SK-MEL-5 (cell line): ENCODE data around the gene FANK1. TPM values are rescaled to one million over a fixed set of nuclear protein-coding genes. Genes with fewer than 3 reads are reported as not detected.
A peak's percentile ranks its signal among the peaks of the same experiment; 100 is the strongest.
"Not testable (repeated sequence)": the region's sequence is repeated elsewhere in the genome, so short reads cannot be mapped to it uniquely, and the experiment has no call there.

ENCODE experiments used
- DNase-seq: peaks from one replicate; pipeline ENCODE4 v3.0.0-alpha.2; 2016; ENCODE audit warnings: low read depth, low spot score
- in situ Hi-C: cut with HindIII; loops from 2 replicates; pipeline ENCODE4 v1.10.0; 2016; ENCODE audit warnings: low sequenced_read_pairs, high pct_unique_total_duplicates, low pct_unique_long_range_greater_than_20kb
- polyA plus RNA-seq, 2 experiments: library from polyadenylated mRNA; depleted of rRNA; stranded (reverse); fragments of >200 nt; gene quantifications; 2 replicates each; pipeline ENCODE4 v1.2.3, GENCODE V29; 2015
- total RNA-seq: library from RNA; depleted of rRNA; stranded (reverse); fragments of >200 nt; shearing (Covaris generic); gene quantifications from 2 replicates; pipeline ENCODE4 v1.2.3, GENCODE V29; 2014; rRNA removed

The FANK1 gene
- total RNA-seq, result 1.6 TPM in 1 of 2 replicates, not detected in the other
- 0.38 and 2.2 TPM in 2 replicates for polyA plus RNA-seq (2015; cell fraction: cytosol; rRNA removed)
- polyA plus RNA-seq (2015; cell fraction: nucleus; rRNA removed), result 0.85 TPM in 1 of 2 replicates, not detected in the other

- peak; percentile 82 for DNase-seq
- in situ Hi-C loops, result not testable (repeated sequence)
Observed at GRCh38 chr10:125896088-125896934, at the start of gene FANK1. Gene FANK1 (plus strand): TSS chr10:125896564. CDS start chr10:125896643, 79 bp downstream.

GRCh38 chr10:125846894-125847293 is 49.5 kb upstream of the FANK1 start:
- DNase-seq, result no peak
- in situ Hi-C loops, result no loop called here

GRCh38 chr10:125848371-125848770 is 48.0 kb upstream of the FANK1 start:
- DNase-seq, result no peak
- in situ Hi-C loops, result no loop called here

GRCh38 chr10:125848857-125849256 is 47.5 kb upstream of the FANK1 start:
- in situ Hi-C loops, result no loop called here

DNA sequence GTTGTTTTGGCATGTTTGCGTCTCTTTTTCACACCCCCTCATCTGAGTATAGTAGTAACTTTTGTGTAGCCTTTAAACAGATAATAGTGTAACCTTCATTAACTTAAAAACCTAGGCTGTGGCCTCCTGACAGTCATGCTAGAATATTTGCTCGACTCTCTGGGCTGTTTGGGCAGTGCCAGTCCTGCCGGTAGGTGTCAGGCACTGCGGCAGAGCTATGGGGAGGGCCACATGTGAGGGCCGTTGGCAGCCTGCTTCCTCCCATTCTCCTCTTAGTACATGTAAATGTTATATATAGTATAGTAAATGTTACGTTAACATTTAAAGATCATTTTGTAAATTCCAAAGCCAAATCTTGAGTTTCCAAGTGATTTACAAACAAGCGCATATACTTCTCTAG is 46.9 kb upstream of the FANK1 start:
- no peak for DNase-seq
- in situ Hi-C loops, result no loop called here

More at GRCh38 chr10:125848857-125849256, 47.5 kb upstream of the FANK1 start:
- DNase-seq, result no peak

GRCh38 chr10:125850766-125851731 is 45.3 kb upstream of the FANK1 start:
- no peak for DNase-seq
- in situ Hi-C loops, result no loop called here

DNA sequence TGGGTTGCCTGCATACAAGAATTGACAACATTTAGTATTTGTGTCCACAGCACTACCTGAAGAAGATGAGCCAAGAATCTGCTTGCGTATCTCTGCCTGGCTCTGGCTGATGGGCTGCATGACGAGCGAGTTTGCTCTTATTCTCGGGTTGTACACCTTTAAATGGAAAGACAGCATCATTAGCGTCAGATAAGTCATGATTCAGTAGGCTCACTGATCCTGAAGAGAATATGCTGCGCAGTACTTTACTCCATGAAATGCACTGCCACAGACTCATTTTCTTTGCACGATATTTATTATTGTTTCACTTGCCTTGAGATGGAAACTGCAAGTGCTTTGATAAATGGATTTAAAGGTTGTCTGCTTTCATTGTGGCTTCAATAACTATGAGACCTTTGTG is 43.9 kb upstream of the FANK1 start:
- in situ Hi-C loops, result no loop called here
- DNase-seq, result no peak

GRCh38 chr10:125857185-125857760 is 39.1 kb upstream of the FANK1 start:
- DNase-seq, result no peak
- in situ Hi-C loops, result no loop called here

GRCh38 chr10:125859128-125859817 is 37.1 kb upstream of the FANK1 start:
- in situ Hi-C loops, result no loop called here
- DNase-seq, result no peak

- in situ Hi-C loops, result no loop called here
- DNase-seq, result no peak
Observed at GRCh38 chr10:125865120-125865519, 31.2 kb upstream of the FANK1 start.

GRCh38 chr10:125866421-125867029 is 29.8 kb upstream of the FANK1 start:
- in situ Hi-C loops, result no loop called here
- DNase-seq, result no peak

- peak; percentile 65 for DNase-seq
- in situ Hi-C loops, result no loop called here
Observed at GRCh38 chr10:125868372-125868975, 27.9 kb upstream of the FANK1 start.

DNA sequence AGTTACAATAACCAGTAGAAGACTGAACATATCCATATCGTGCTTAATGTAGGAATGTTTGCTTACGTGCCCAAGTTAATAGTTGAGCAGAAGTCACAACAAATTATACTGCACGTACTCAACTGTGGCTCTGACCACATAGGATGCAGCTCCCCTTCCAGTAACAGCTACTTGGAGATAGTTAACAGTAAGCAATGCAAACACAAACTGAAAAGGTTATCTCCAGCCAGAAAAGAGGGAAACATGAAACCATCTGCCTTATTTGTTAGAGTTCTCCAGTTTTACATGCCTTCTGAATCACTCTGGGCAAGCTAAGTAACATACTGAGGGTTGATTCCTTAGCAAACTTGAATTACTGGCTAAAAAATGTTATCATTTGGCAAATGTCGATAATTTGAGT is 25.0 kb upstream of the FANK1 start:
- in situ Hi-C loops, result no loop called here
- no peak for DNase-seq

- in situ Hi-C loops, result no loop called here
- DNase-seq, result peak; percentile 4
Observed at GRCh38 chr10:125878957-125879835, 17.2 kb upstream of the FANK1 start.

DNA sequence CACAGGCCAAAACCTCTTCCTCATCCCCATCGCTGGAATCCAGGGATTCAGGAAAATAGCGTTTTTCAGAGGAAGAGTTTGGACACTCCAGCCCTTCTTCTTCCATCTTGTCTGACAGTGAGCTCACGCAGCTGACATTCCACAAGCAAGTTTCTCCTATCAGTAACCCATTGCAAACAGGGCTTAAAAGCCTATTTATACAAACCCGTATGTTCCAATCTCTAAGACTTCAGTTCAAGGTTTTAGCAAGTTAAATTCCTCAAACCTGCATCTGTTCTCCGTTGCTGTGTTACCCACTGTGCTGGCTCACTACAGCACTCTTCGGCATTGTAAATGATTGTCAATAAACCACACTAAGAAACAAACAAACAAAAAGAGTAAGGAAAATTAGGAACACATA is 15.6 kb upstream of the FANK1 start:
- no peak for DNase-seq
- in situ Hi-C loops, result no loop called here

DNA sequence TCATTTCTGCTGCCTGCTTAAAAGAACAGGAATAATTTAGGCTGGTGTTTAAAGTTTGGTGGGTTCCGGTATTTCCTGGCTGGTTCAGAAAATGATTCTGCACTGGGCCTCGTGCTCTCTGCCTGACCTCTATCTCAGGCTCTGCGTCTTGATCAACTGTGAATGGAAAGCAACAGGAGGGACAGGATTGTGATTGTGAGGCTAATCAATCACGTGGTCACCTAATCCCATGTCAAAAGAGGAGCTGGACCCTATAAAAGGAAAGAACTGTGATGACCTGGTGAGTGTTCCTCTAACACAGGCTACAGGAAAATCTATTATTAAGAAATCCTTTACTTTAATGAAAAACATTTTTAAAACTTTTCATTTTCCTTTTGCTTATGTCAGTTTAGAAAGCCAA is 15.2 kb upstream of the FANK1 start, which contains the start of gene DHX32:
Gene DHX32 (minus strand): TSS at position 101 of the 400 bp plus-strand sequence. CDS start 468 bp downstream, outside the sequence.
- in situ Hi-C loops, result no loop called here
- DNase-seq, result peak; percentile 70
